ENCODE results near the gene ARL5C. TPM values are rescaled to one million over a fixed set of nuclear protein-coding genes. Genes with fewer than 3 reads are reported as not detected.

ARL5C gene
- total RNA-seq, 4 donors from 2014 or later, result not detected

DNA sequence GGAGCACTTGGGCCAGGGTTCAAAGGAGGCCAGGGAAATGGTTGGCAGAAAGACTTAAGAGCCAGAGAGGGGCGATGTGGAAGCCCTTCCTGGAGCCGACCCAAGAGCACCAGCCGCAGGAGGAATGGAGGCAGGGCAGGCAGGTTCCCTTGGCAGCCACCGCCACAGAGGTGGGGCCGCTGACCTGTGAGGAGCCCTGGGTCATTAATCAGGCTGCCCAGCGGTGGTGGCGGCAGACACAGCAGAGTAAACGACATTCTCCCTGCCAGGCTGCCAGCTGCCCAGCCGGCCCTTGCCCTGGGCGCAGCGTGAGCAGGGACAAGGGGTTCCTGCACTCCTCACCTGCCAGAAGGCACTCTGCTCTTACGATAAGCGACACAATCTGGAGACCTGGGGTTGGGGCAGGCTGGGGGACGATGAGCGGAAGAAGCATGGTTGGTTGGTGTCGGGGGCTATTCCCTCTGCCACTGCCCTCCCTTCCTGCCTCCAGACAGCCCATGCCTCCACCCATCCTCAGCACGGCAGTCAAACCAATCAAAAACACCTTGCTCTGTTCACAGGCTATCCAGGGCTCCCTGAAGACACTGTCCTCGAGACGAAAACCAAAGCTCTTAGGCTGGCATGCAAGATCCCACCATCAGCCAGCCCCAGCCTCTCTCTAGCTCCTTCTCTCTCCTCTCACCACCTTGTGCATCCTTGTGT lies 55.4 kb downstream of the ARL5C start:
- no peak for TF ChIP-seq CTCF (IDR thresholded peaks at IDR 0.05)
- ATAC-seq (ENCODE audit: low FRiP score) (no peak), DNase-seq (ENCODE audit: low spot score) (no peak)

DNA sequence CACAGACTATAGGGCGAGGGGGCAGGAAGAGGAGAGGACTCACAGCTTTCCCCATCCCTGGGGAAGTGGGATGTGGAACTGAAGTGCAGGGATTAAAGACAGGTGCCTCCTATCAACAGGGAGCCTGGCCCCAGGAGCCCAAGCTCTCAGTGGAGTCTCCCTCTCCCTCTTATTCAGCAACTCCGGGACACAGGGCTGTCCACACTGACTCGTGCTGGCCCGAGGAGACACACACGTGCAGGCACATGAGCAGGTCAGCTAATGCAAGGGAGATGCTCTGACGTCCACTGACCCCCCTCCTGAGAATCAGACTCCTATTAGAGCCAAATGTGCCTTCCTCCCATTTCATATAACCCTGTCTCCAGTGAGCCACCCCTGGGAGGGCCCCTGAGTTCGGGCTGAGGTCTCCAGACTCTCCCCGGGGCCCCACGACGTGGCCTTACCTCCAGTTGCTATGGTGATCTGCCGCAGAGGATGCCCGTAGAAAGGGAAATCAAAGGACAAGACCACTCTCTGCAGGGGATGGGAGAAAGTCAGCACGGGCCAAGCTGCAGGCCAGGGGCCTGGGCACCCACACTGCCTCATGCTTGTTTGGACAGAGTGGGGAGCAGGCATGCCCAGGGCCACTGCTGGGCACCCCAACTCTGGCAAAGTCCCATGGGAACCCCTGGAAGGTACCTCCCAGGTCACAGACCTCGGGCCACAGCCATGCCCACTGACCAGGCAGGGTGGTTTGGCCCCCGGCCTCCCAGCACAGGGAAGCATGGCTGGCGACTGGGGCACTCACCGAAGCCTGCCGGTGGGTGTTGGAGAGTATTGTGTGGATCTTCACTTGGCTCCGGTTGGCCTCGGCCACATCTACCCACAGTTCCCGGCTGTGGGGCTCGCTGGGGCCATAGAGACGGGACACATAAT lies 57.2 kb downstream of the ARL5C start:
- no peak for TF ChIP-seq CTCF (IDR thresholded peaks at IDR 0.05)
- ATAC-seq (ENCODE audit: low FRiP score) (no peak), DNase-seq (ENCODE audit: low spot score) (no peak)

- no peak for DNase-seq (ENCODE audit: low spot score)
- TF ChIP-seq CTCF (IDR thresholded peaks at IDR 0.05), result no peak
- ATAC-seq (ENCODE audit: low FRiP score), result no peak
Observed at GRCh38 chr17:39107973-39108372, 58.0 kb downstream of the ARL5C start.

DNA sequence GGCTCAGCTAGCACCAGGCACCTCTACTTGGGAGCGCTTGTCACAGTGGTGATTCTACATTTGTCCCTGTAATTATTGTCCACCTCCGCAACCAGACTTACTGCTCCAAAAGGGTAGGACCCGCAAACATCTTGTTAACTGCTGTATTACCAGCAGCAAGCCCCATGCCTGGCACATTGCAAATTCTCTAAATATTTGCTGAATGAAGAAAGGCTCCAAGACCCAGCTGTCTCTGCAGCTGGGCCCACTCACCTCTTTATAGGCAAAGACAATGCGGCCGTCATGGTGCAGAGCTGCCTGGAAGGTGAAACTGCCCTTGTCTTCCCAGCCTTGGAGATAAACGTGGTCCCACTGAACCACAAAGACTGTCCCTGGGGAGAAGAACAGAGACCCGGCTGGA lies 58.8 kb downstream of the ARL5C start:
- no peak for ATAC-seq (ENCODE audit: low FRiP score)
- no peak for TF ChIP-seq CTCF (IDR thresholded peaks at IDR 0.05)
- DNase-seq (ENCODE audit: low spot score), result no peak

Other genes with a start within 250 kb of the ARL5C start
- not detected for gene FBXO47, start 198.8 kb downstream of the ARL5C start, total RNA-seq
- gene PLXDC1, start 14.5 kb downstream of the ARL5C start, total RNA-seq, result 10 to 100 TPM in 2 of 4 donors, 1 to 10 TPM in 2; 6.5 to 21.6 (median 9.1) TPM
- 1 to 10 TPM; 3.2 to 3.7 (median 3.5) TPM for gene CACNB1, start 31.5 kb upstream of the ARL5C start, total RNA-seq
- gene RPL19, start 34.1 kb upstream of the ARL5C start, total RNA-seq, result 1,000 to 10,000 TPM; 2,414 to 2,833 (median 2,579) TPM
- gene STAC2, start 59.8 kb upstream of the ARL5C start, total RNA-seq, result under 1 TPM in 2 of 4 donors, not detected in 2; 0.56 to 0.60 TPM
- gene FBXL20, start 235.5 kb upstream of the ARL5C start, total RNA-seq, result 10 to 100 TPM; 10.4 to 29.6 (median 17.2) TPM

All from omental fat pad (tissue), 4 donors.